Umbilical cord (tissue), 2 donors: ENCODE data around the gene SEC14L2. TPM values are rescaled to one million over a fixed set of nuclear protein-coding genes. Genes with fewer than 3 reads are reported as not detected.

Experiments
- DNase-seq: peaks from one replicate; pipeline ENCODE4 v3.0.0-alpha.2; 2015; ENCODE audit warnings: low spot score
- total RNA-seq: library from RNA; depleted of rRNA; stranded (reverse); fragments of >200 nt; gene quantifications from one replicate; pipeline ENCODE4 v1.2.3, GENCODE V29; 2014; ENCODE audit warnings: low replicate concordance; ENCODE audit not compliant: insufficient read depth

The SEC14L2 gene
- total RNA-seq, 1 donor from 2014 or later = 0.48 TPM

DNA sequence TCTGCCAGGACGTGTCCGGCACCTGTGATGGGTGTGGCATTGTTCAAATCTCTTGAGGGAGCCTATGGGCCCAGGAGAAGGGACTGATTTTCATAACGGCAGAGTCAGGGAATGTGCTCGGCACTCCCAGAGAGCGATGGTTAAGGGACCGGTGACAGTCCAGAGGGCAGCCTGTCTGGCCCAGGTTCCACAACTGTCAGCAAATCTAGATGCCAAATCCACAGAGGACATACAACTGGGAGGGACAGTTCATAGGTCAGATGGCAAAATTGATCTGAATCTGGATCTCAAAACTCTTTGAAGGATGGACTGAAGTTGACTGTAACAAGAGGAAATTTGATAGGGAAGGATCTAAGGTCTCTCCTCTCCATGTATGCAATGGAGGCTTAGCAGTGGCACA is 7.5 kb downstream of the SEC14L2 start:
- DNase-seq = no peak

DNA sequence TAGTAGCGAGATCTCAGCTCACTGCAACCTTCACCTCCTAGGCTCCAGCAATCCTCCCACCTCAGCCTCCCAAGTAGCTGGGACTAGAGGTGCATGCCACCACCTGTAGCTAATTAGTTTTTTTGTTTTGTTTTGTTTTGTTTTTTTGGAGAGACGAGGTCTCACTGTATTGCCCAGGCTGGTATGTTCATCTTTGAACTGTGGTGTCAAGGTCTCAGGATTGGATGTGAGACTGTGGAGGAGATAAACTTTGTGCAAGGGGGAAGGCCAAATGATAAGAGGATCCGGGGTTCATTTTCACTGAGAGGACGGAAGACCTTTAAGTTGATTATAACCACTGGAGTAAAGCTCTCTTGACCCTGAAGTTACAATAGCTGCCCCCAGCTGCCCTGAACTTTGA is 8.9 kb downstream of the SEC14L2 start:
- no peak for DNase-seq

DNA sequence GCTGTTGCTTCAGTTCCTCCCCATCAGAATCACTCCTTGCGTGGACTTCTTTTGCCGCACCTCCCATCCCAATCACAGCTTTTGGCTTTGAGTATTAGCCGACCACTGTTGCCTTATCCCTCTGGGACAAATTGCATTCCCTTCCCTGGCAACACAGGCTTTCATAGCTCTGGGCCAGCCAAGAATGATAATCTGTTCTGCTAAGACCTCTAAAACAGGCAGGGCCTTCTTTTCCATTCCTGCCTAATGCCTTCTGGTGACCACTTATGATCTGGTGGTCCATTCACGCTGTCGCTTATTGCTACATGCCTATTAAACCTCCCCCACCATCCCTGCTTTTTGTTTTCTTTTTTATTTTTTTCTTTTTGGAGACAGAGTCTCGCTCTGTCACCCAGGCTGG is 9.6 kb downstream of the SEC14L2 start:
- no peak for DNase-seq

GRCh38 chr22:30408388-30409102 is 11.7 kb downstream of the SEC14L2 start:
- no peak for DNase-seq

DNA sequence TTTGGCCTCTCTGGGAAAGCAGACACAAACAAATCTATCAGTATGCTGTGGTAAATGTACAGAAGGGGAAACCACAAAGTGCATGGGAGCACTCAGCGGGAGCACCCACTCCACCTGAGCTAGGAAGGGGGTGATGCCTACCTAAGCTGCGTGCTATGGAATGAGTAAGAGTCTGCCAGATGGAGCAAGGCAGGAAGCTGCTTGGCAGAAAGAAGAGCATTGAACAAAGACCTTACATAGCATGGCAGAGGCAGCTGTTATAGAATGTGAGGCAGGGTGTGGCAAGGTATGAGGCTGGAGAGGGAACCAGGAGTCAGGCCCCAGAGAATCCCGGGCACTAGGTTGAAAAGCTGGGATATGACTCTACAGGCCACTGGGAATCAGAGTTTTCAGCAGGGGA is 15.0 kb downstream of the SEC14L2 start:
- no peak for DNase-seq

DNA sequence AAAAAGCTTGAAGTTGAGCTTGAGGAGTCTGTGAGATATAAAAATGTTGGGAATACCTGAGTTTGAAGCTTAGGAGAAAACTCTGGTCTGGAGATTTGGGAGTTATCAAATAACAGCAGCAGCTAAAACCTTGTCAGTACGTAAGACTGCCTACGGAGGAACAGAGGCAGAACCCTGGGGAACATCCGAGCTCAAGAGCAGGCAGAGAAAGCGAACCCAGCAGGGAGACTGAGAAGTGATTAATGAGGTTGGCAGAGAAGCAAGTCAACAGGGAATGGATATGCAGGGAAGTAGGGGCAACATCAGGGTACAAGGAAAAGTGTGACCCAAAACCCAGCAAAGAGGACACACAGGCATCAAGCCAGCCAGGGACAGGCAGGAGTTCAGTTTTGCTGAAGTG is 16.2 kb downstream of the SEC14L2 start:
- DNase-seq = no peak

DNA sequence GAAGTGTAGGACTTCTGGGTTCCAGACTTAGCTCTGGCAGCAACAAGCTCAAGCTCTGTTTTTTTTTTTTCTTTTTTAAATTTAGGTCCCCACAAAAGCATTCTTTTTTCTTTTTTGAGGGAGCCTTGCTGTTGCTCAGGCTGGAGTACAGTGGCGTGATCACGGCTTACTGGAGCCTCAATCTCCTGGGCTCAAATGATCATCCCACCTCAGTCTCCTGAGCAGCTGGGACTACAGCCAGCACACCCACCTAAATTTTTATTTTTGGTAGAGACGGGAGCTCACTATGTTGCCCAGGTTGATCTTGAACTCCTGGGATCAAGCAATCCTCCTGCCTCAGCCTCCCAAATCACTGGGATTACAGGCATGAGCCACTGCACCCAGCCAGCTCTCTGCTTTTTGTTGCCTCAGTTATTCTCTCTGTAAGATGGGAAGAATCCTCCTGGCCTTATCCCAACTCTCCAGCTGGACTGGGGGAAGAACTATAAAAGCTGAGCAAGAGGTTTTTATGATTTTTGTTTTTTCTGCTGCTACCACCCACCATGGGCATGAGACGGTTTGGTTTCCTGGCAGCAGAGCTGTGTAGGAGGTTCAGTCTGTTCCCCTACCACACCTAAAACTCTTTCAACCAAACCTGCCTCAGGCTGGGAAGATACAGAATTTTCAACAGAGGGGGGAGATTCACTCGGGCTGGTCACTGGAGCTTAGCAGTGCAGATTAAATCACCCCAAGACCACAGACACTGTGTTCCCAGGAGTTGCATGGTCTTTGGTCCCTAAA is 17.1 kb downstream of the SEC14L2 start:
- no peak for DNase-seq

DNA sequence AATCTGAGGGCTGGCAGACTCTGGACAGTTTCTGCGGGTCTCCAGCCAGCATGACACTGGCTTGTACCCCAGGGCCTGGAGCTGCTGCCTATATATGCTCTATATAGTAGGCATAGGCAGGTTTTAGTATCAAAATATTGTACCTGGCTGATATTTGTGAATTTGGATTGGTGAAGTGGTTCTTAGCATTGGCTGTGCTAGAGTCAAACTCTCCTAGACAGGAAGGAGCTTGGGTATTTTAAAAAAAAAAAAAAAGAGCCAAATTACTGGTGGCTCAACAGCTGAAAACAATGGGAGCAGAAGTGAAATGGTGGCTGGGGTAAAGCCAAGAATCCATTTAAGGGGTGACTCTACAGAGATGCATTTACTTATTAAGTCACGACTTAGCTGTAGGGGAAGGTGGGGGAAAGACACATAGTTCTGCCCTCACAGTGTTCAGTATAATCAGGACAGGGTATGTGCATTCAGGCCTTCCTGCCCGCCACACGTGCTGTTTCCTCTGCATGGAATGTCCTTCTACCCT is 17.8 kb downstream of the SEC14L2 start:
- DNase-seq = no peak

GRCh38 chr22:30416403-30416802 is 19.6 kb downstream of the SEC14L2 start:
- no peak for DNase-seq

DNA sequence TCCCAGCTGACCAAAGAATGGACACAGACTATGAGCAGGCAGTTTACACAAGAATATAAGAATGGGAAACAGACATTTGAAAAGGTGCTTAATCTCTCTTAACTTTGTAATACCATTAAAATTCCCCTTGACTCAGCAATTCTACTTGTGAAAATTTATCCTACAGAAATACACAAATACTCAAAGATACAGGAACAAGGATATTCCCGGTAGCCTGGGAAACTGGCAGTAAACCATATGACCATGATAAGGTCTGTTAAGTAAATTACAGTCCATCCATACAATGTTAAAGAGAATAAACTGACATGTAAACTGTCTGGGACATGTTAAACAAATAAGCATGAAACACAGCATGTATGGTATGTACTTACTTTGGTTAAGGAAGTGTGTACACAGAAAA is 20.0 kb downstream of the SEC14L2 start:
- DNase-seq = no peak

GRCh38 chr22:30420347-30421125 is 23.7 kb downstream of the SEC14L2 start:
- no peak for DNase-seq

DNA sequence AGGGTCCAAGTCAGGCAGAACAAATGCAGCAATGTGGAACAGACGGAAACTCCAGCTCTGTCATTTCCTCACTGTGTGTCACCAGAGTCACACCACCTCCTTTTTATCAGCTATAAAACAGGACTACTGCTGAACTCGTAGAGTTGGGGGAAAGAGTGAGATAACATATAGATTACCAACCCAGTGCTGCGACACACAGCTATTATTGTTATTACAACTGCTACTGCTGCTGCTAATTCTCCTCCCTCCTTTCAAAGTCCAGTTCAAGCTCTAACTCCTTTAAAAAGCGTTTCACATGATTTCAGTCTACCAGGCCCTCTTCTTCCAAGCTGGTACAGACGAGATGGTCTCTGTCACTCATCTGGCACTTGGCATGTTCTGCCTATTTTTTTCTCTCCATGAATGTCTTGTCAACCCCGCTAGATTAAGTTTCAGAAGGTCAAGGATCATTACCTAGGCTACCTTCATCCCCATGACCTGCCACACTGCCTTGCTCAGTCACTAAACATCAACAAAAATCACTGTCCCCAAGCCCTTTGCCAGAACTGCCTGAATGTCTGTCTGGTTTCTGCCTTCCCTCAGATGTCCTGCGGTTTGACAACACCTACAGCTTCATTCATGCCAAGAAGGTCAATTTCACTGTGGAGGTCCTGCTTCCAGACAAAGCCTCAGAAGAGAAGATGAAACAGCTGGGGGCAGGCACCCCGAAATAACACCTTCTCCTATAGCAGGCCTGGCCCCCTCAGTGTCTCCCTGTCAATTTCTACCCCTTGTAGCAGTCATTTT is 25.1 kb downstream of the SEC14L2 start:
- no peak for DNase-seq

DNA sequence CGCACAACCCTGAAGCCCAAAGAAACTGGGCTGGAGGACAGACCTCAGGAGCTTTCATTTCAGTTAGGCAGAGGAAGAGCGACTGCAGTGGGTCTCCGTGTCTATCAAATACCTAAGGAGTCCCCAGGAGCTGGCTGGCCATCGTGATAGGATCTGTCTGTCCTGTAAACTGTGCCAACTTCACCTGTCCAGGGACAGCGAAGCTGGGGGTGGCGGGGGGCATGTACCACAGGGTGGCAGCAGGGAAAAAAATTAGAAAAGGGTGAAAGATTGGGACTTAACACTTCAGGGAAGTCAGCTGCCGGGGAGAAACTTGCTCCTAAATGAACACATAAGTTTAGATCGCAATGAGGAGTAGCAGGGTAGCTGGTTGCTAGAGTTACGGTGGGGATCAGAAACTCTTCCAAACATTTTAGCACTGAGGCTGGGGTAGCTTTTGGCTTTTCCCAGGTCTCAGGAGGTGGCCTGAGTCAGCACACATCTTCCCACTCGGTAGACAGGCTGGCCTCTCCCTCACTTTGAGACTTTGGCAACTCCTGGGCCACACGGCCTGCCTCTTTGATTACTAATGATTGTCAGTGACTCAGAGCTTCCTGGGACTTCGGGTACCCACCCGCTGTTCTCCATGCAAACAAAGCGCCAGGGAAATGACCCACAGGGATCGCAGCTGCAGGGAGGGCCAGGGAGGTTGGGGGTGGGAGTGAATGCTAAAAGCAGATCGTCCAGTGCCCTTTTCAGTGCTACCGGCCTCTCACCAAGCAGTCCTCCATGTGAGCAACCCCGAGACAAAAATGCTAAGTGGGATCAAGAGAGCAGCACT is 25.9 kb downstream of the SEC14L2 start:
- DNase-seq = peak; percentile 72

DNA sequence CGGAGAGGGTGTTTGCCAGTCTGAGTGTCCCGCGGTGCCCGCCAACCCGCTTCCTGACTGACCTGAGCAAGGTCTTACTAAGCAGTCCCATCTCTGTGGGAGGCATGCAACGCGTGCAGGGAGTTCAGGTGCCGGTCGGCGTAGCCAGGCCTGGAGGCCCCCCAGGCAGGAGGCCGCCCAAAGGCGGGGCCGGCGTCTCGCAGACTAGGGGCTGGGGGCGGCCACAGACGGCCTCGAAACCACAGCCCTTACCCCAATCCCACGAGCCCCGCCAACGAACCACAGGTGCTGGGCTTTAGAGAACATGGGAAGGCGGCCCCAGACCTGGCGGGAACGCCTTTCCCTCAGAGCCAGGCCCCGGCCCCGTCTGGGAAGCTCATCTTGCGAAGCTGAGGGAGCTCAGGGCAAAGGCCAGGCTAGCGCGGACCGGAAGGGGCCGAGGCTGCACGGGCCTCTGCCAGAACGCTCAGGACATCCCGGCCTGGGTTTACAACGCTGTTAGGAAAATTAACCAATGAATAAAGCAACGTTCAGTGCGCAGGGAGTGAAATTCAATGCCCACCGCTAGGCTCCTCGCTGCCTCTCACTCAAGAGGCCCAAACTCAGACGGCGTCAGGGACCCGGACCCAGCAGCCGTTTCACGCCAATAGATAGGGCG is 26.6 kb downstream of the SEC14L2 start:
- no peak for DNase-seq

DNA sequence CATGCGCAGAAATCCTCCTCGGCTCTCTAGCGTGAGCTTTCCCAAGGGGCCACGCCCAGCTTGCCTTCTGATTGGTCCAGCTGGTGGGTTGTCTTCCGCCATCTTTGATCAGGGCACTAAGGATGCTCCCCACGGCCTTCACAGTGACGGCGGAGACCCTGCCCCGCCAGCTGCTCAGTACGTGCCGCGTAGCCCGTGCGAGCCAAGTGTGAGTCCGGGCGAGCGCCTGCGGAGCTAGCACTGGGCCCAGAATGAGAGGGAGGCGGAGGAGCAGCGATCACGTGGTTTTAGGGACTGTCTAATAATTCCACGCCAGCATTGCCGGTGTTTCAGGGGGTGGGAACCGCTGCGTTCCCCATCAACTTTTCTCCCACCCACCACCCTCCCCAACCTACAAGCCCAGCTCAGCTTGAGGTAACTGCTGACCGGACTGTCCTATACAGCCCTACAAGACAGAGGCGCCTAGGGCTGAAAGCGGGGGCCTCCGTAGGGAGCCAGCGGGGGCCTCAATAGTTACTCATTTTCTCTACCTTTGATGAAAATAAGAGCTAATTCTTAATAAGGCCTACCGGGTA is 27.2 kb downstream of the SEC14L2 start:
- DNase-seq = peak; percentile 100

- DNase-seq = no peak
These were observed 27.9 kb downstream of the SEC14L2 start for GRCh38 chr22:30424534-30425326.

DNA sequence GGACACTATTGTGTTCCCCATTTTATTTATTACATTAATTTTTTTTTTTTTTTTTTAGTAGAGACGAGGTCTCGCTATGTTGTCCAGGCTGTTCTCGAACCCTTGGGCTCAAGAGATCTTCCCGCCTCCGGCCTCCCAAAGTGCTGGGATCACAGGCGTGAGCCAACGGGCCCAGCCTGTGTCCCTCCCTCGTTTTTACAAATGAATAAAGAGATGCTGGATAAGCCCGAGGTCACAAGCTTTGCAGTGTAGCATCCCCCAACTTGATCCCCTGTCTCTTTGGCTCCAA is 28.5 kb downstream of the SEC14L2 start:
- DNase-seq = no peak

- DNase-seq = peak; percentile 76
These were observed 29.0 kb downstream of the SEC14L2 start, which contains the start of gene MTFP1 for GRCh38 chr22:30425616-30426387. Gene MTFP1 (plus strand): TSS chr22:30425768. CDS start chr22:30425880, 112 bp downstream.
